ENCODE measurements around the gene CCR6. TPM values are rescaled to one million over a fixed set of nuclear protein-coding genes. Genes with fewer than 3 reads are reported as not detected.

CCR6 gene
- total and polyA plus RNA-seq, 2 of the 13 experiments (the other 11 are each of a cell fraction or from before 2014, with no cell fraction given) = 4.5 to 8.7 TPM

DNA sequence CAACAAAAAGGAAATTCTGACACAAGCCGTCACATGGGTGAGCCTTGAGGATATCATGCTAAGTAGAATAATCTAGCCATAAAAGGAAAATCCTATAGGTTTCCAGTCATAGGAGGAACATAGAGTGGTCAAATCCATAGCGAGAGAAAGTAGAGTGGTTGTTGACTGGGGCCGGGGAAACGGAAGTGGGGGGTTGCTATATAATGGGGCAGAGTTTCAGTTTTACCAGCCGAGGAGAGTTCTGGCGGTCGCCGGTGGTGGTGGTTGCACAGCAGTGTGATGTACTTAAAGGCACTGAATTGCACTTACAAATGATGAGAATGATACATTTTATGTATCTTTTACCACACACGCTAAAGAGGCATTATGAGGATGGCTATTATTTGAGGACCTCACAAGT is 30.0 kb downstream of the CCR6 start:
- no TSS peak for BruUV-seq (replicated peaks)
- H3K4me2 ChIP-seq (ENCODE audit: low read depth, low read length) = no peak overlapping the region
- DNase-seq (ENCODE audit: low spot score) (no peak), ATAC-seq (no peak), FAIRE-seq (no peak)
- intact Hi-C loops (cut with micrococcal nuclease; ENCODE audit: unreplicated experiment) = no loop called here
- H2AFZ ChIP-seq (ENCODE audit: low read length) = no peak overlapping the region
- peaks cover 16 to 91% of the 10 kb centered on the region in 2 experiments for H3K27me3 ChIP-seq (ENCODE audit: control insufficient read depth in 1 of 2, insufficient read depth in 2 of 2, low read length in 2 of 2)
- H3K36me3 ChIP-seq (replicated peaks in 1 of 2; ENCODE audit: control insufficient read depth in 1 of 2, insufficient read depth in 2 of 2, low read length in 2 of 2) = no peaks in the 10 kb centered on the region
- TF ChIP-seq, protein P1, sequence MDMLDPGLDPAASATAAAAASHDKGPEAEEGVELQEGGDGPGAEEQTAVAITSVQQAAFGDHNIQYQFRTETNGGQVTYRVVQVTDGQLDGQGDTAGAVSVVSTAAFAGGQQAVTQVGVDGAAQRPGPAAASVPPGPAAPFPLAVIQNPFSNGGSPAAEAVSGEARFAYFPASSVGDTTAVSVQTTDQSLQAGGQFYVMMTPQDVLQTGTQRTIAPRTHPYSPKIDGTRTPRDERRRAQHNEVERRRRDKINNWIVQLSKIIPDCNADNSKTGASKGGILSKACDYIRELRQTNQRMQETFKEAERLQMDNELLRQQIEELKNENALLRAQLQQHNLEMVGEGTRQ (IDR thresholded peaks at IDR 0.05; ENCODE audit: low read depth, low read length) = no peak
- TF ChIP-seq, protein P1 (CRISPR knock-in tag; IDR thresholded peaks at IDR 0.05; ENCODE audit: borderline replicate concordance) = no peak
- TF ChIP-seq ZBTB14 (CRISPR knock-in tag; IDR thresholded peaks at IDR 0.05) = no peak
- TF ChIP-seq ZBTB42 (CRISPR knock-in tag; IDR thresholded peaks at IDR 0.05) = no peak
- no peak for TF ChIP-seq ZSCAN12 (CRISPR knock-in tag; IDR thresholded peaks at IDR 0.05)
- TF ChIP-seq ONECUT2 (CRISPR knock-in tag; IDR thresholded peaks at IDR 0.05) = no peak
- TF ChIP-seq GLMP (CRISPR knock-in tag; IDR thresholded peaks at IDR 0.05; ENCODE audit: borderline replicate concordance) = no peak
- no peak for TF ChIP-seq SOX13 (IDR thresholded peaks at IDR 0.05)
- no peak for TF ChIP-seq SOX13 (CRISPR knock-in tag; conservative IDR thresholded peaks at IDR 0.05 in 1 of 2, IDR thresholded peaks at IDR 0.05 in 1 of 2)
- no peak for TF ChIP-seq ZNF552 (CRISPR knock-in tag; IDR thresholded peaks at IDR 0.05; ENCODE audit: borderline replicate concordance)
- TF ChIP-seq JDP2 (CRISPR knock-in tag; IDR thresholded peaks at IDR 0.05; ENCODE audit: borderline replicate concordance) = no peak
- no peak for TF ChIP-seq SMAD3 (CRISPR knock-in tag; IDR thresholded peaks at IDR 0.05)
- no peak for TF ChIP-seq SUZ12 (IDR thresholded peaks at IDR 0.05; ENCODE audit: low read depth, low read length)
- no peak for TF ChIP-seq ZNF292 (CRISPR knock-in tag; IDR thresholded peaks at IDR 0.05; ENCODE audit: borderline replicate concordance, low read depth)
- no peak for TF ChIP-seq ZNF160 (CRISPR knock-in tag; IDR thresholded peaks at IDR 0.05)
- no peak for TF ChIP-seq ZFP36L2 (CRISPR knock-in tag; IDR thresholded peaks at IDR 0.05)
- TF ChIP-seq TARDBP (CRISPR knock-in tag; IDR thresholded peaks at IDR 0.05) = no peak
- no peak for TF ChIP-seq NR0B2 (CRISPR knock-in tag; IDR thresholded peaks at IDR 0.05)
- no peaks in the 10 kb centered on the region for H4K20me1 ChIP-seq (ENCODE audit: insufficient read depth, low read length)
- ChIA-PET CTCF (ENCODE audit: low intra/inter-chr PET ratio, low total read pairs) (no interaction called here), POLR2A (no interaction called here)
- H3K9ac ChIP-seq (ENCODE audit: insufficient read depth, low read depth, low read length) = no peak overlapping the region
- H3K79me2 ChIP-seq (ENCODE audit: insufficient read depth, low read length) = no peaks in the 10 kb centered on the region
- H3K4me3 ChIP-seq (replicated peaks in 1 of 3; ENCODE audit: insufficient read depth in 1 of 3, low read depth in 2 of 3, low read length in 3 of 3) = no peak overlapping the region
- peaks cover 14% of the 10 kb centered on the region; the same call in 1 of the 2 replicates for H3K4me1 ChIP-seq (ENCODE audit: insufficient read depth, low read length)
- whole genome bisulfite sequencing (ENCODE audit: low lambda C conversion rate) = 77% methylated on average over 9 of the region's 9 CpGs
- no peak overlapping the region for H3K27ac ChIP-seq (ENCODE audit: extremely low read length, insufficient read depth, low read length)
- in situ Hi-C loops (cut with HindIII; ENCODE audit: extremely low pct_ligation_motif_present, low pct_unique_long_range_greater_than_20kb) = no loop called here
- no peaks in the 10 kb centered on the region for H3K9me3 ChIP-seq (ENCODE audit: low read length)

All from HepG2 (cell line).